ENCODE data around the gene NCAPG2. TPM values are rescaled to one million over a fixed set of nuclear protein-coding genes. Genes with fewer than 3 reads are reported as not detected.

Gene NCAPG2
- total and polyA plus RNA-seq, 10 of the 15 experiments (the other 5 are each of a cell fraction or from before 2014, with no cell fraction given): 11.2 to 78.2 (median 49.2) TPM

DNA sequence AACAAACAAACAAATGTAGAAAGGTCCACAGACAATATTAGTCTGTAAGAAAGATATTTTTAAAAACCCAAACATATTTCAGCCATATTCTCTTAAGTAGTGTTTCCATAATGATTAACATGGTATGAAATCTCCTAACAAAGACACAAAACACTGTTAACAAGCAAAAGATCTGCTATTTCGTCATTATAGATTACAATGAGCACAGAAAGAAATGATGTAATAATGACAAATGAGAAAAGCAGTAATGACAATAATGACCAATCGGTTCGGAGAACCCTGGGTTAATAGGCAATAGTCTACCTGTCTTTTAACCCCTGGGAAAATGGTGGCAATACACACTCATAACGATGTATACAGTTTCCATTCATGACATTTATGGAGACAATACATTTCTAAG, 39.5 kb upstream of the NCAPG2 start (continued):
- TF ChIP-seq RAD21 (IDR thresholded peaks at IDR 0.05; ENCODE audit: insufficient read depth, low read depth, low read length): no peak
- TF ChIP-seq SREBF1 (IDR thresholded peaks at IDR 0.05; ENCODE audit: low read length): no peak

DNA sequence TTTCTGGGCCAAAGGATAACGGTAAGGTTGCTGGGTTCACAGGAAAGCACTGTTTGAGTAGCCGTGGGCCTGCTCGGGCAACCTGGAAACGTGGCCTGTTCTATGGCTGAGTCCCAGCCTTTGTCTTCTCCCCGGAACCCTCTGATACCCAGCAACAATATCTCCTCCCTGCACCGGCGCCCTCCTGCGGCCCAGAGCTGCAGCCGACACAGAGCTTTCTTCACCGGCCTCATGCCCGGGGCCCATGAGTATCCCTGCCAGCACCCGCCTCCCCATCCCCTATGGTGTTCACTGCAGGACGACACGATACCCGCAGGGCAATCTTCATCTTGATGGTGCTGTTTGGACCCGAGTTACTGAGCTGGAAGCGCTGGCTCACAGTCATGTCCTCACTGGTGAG, 38.6 kb upstream of the NCAPG2 start:
- ATAC-seq: no peak
- H3K27ac ChIP-seq (ENCODE audit: control insufficient read depth, insufficient read depth): no peak overlapping the region
- no peak for DNase-seq (ENCODE audit: low read depth, low spot score)
- no peaks in the 10 kb centered on the region for H3K27me3 ChIP-seq (replicated peaks in 1 of 2; ENCODE audit: control insufficient read depth in 2 of 2, insufficient read depth in 2 of 2, low read length in 1 of 2)
- intact Hi-C loops (cut with micrococcal nuclease; ENCODE audit: unreplicated experiment): no loop called here
- no peak for FAIRE-seq
- H4K20me1 ChIP-seq (ENCODE audit: control insufficient read depth, insufficient read depth): no peaks in the 10 kb centered on the region
- ChIA-PET RAD21 (ENCODE audit: unreplicated experiment) (no interaction called here), POLR2A (no interaction called here), CTCF (interaction anchor here (2.6 kb wide), 1 partner anchor 10 kb away, joined by 5 read pairs; no protein-coding TSS in a partner anchor), SMC1A (ENCODE audit: uncharacterized antibody, unreplicated experiment) (interaction anchor here (0.7 kb wide), 1 partner anchor 34 kb away, joined by 3 read pairs; no protein-coding TSS in a partner anchor)
- H3K4me2 ChIP-seq (ENCODE audit: control insufficient read depth, insufficient read depth): no peak overlapping the region
- no peak overlapping the region for H3K9ac ChIP-seq (ENCODE audit: control insufficient read depth, insufficient read depth, low read length)
- in situ Hi-C loops (cut with MboI): no loop called here
- H3K36me3 ChIP-seq (ENCODE audit: control insufficient read depth in 2 of 2, insufficient read depth in 2 of 2, low read length in 1 of 2): peaks cover 14 to 18% of the 10 kb centered on the region in 2 experiments; a peak in 3 of 4 replicates
- no peaks in the 10 kb centered on the region for H3K9me3 ChIP-seq (replicated peaks; ENCODE audit: control insufficient read depth, insufficient read depth, low read length)
- H3K4me1 ChIP-seq (ENCODE audit: control insufficient read depth, insufficient read depth, low read length): no peaks in the 10 kb centered on the region
- no peak overlapping the region for H3K4me3 ChIP-seq
- no peak overlapping the region for H2AFZ ChIP-seq (ENCODE audit: control insufficient read depth, low read depth, low read length)
- WGBS (ENCODE audit: insufficient coverage, insufficient replicate concordance, low lambda C conversion rate, missing lambda C conversion rate): 98% methylated on average over 17 of the region's 17 CpGs
- H3K79me2 ChIP-seq (ENCODE audit: control insufficient read depth, insufficient read depth, low read length): no peaks in the 10 kb centered on the region
- TF ChIP-seq BACH1 (IDR thresholded peaks at IDR 0.05; ENCODE audit: borderline replicate concordance): no peak
- TF ChIP-seq, protein P1, sequence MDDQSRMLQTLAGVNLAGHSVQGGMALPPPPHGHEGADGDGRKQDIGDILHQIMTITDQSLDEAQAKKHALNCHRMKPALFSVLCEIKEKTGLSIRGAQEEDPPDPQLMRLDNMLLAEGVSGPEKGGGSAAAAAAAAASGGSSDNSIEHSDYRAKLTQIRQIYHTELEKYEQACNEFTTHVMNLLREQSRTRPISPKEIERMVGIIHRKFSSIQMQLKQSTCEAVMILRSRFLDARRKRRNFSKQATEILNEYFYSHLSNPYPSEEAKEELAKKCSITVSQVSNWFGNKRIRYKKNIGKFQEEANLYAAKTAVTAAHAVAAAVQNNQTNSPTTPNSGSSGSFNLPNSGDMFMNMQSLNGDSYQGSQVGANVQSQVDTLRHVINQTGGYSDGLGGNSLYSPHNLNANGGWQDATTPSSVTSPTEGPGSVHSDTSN (IDR thresholded peaks at IDR 0.05; ENCODE audit: insufficient replicate concordance, low read depth, low read length): no peak
- no peak for TF ChIP-seq NFXL1 (IDR thresholded peaks at IDR 0.05; ENCODE audit: borderline replicate concordance)
- no peak for TF ChIP-seq ZBED1 (IDR thresholded peaks at IDR 0.05; ENCODE audit: borderline replicate concordance)
- TF ChIP-seq SMAD1 (IDR thresholded peaks at IDR 0.05; ENCODE audit: low read depth, partially characterized antibody): no peak
- TF ChIP-seq RFX5 (IDR thresholded peaks at IDR 0.05; ENCODE audit: low read depth, low read length): no peak
- TF ChIP-seq, protein P2, sequence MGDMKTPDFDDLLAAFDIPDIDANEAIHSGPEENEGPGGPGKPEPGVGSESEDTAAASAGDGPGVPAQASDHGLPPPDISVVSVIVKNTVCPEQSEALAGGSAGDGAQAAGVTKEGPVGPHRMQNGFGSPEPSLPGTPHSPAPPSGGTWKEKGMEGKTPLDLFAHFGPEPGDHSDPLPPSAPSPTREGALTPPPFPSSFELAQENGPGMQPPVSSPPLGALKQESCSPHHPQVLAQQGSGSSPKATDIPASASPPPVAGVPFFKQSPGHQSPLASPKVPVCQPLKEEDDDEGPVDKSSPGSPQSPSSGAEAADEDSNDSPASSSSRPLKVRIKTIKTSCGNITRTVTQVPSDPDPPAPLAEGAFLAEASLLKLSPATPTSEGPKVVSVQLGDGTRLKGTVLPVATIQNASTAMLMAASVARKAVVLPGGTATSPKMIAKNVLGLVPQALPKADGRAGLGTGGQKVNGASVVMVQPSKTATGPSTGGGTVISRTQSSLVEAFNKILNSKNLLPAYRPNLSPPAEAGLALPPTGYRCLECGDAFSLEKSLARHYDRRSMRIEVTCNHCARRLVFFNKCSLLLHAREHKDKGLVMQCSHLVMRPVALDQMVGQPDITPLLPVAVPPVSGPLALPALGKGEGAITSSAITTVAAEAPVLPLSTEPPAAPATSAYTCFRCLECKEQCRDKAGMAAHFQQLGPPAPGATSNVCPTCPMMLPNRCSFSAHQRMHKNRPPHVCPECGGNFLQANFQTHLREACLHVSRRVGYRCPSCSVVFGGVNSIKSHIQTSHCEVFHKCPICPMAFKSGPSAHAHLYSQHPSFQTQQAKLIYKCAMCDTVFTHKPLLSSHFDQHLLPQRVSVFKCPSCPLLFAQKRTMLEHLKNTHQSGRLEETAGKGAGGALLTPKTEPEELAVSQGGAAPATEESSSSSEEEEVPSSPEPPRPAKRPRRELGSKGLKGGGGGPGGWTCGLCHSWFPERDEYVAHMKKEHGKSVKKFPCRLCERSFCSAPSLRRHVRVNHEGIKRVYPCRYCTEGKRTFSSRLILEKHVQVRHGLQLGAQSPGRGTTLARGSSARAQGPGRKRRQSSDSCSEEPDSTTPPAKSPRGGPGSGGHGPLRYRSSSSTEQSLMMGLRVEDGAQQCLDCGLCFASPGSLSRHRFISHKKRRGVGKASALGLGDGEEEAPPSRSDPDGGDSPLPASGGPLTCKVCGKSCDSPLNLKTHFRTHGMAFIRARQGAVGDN (IDR thresholded peaks at IDR 0.05): no peak
- TF ChIP-seq RBBP5 (conservative IDR thresholded peaks at IDR 0.05): no peak
- no peak for TF ChIP-seq TCF7 (IDR thresholded peaks at IDR 0.05; ENCODE audit: borderline replicate concordance)
- TF ChIP-seq IKZF1 (conservative IDR thresholded peaks at IDR 0.05): no peak
- TF ChIP-seq ZNF622 (IDR thresholded peaks at IDR 0.05): no peak
- no peak for TF ChIP-seq NR2C2 (IDR thresholded peaks at IDR 0.05; ENCODE audit: borderline replicate concordance, control insufficient read depth, insufficient read length, low read depth)
- TF ChIP-seq CHD2 (IDR thresholded peaks at IDR 0.05; ENCODE audit: borderline replicate concordance, low read depth, low read length): no peak
- TF ChIP-seq ASH2L (IDR thresholded peaks at IDR 0.05; ENCODE audit: borderline replicate concordance, low read depth): no peak
- no peak for TF ChIP-seq SMAD5 (IDR thresholded peaks at IDR 0.05; ENCODE audit: low read depth)
- no peak for TF ChIP-seq ZZZ3 (IDR thresholded peaks at IDR 0.05; ENCODE audit: control insufficient read depth, insufficient read length, low read depth)
- no TSS peak for BruUV-seq (replicated peaks)
